NCI-H526 treated with DMSO at 0.1 percent for 48 hours (cell line): ENCODE measurements around the gene TBC1D1.

Experiments used
- DNase-seq: peaks from one replicate; lab custom pipeline; 2025; lab: John Stamatoyannopoulos, UW

The TBC1D1 gene

GRCh38 chr4:37991623-37992410 lies 100.9 kb downstream of the TBC1D1 start:
- no peak for DNase-seq

GRCh38 chr4:37993806-37994205 lies 102.9 kb downstream of the TBC1D1 start:
- DNase-seq: no peak

DNA sequence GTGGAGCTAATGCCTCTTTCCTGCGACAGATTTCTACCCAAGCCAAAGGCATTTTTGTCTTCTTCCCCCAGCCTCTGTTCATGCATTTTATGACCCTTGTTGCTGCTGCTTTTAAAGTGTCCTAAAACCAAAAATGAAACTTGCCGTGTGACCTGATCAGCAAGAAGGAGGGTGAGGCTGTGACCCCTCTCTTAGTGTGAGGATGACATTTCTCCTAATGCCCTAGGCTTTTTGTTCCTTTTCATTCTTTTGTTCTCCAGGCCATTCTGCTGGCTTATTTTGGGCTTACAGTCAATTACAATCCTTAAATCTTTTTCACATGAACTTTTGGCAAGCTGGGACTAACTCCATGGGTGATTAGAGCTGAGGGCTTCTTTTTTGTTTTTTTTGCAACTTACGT lies 103.7 kb downstream of the TBC1D1 start:
- no peak for DNase-seq

DNA sequence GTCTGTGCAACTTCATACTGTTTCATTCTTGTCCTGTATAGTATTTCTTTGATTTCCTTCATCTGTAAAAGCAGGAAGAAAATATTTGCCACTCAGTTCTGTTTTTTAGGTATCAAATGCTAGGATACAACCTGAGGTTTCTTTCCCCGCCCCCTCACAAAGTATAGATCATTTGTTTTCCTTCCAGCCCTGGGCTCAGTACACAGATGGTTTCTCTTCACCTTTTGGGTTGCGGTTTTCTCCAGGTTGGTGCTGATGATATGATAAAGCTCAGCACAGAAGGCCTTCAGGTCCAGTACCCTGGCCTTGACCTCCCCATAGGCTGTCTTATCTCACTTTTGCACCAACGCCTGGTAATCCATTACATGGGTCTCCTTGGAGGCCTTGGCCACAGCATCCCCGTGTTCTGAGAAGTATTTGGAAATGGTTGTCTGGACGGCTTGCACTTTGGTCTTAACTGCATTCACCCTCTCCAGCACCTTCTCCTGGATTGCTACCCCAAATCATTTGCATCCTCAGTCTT lies 104.5 kb downstream of the TBC1D1 start:
- DNase-seq: no peak

DNA sequence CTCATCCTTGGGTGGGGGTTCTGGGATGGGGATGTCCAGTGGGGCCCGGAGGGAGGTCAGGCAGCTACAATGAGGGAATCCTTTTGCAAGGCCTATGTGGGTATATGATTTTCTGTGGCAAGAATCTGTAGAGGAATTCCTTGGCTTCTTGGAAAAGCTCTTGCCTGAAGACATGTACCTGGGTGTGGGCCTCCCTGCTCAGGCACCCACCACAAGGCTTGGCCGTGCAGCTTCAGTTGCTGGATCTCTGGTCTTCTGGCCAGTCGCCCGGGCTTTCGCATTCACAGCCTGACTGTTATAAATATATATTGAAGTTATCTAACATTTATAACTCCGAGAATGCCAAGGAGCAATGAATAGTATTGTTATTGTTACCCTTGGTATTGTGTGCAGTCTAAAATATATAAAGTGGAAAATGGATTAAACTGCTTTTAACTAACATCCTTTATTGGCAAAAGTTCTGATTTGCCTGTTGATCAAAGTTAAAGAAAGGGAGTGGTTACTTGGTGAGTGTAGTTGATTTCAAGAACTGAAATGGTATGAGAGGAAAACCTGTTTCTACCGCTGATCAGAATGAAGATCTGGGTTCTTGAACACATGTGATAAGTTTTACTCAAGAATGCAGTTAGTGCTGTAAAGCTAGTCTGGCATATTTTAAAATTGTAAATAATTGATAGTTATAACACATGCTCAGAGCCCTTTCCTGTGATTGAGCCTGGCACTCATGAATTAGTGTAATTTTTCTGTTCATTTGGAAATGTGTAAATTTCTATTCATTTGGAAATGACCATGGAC lies 105.3 kb downstream of the TBC1D1 start:
- DNase-seq: no peak

- no peak for DNase-seq
Observed at GRCh38 chr4:37998226-37998625, 107.3 kb downstream of the TBC1D1 start.

DNA sequence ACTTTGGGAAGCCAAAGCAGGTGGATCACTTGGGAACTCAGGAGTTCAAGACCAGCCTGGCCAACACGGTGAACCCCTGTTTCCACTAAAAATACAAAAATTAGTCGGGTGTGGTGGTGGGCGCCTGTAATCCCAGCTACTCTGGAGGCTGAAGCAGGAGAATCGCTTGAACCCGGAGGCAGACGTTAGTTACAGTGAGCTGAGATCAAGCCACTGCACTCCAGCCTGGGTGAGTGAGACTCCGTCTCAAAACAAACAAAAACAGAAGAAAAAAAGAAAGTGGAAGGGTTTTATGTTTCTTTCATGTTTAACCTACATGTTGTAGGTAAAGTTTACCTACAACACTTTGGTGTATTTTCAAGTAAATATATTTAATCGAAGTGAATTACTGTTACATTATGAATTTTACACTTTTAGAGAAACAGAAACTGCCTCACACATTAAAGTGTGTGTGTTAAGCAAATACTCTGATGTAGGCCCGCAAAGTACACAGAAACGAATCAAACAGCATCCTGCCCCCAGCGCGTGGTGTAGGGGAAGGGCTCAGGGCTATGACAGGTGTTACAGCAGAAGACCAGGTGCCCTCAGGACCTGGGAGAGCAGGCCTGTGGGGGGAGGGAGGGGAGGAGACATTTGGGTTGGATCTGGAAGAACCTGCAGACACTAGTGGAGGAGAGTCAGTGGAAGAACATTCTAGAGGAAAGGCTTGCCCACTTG lies 108.3 kb downstream of the TBC1D1 start:
- peak; percentile 65 for DNase-seq

DNA sequence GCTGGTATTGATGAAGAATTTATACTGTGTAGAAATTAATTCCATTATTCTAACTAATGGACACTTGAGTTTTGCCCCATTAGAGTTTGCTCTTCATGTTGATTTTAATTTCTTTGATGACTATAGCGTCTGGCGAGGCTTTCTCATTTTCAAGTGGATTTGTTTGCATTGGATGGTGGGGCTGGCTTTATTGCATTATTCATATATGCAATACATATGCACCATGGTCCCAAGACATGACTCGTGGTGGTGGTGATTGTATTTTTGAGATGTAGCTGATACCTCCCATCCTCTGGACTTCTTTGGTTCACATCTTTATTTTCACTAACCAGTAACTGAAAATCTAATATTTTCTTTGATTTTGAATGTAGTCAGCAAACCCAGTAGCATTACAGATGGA lies 109.1 kb downstream of the TBC1D1 start:
- DNase-seq: no peak

- no peak for DNase-seq
Observed at GRCh38 chr4:38001927-38002326, 111.0 kb downstream of the TBC1D1 start.

DNA sequence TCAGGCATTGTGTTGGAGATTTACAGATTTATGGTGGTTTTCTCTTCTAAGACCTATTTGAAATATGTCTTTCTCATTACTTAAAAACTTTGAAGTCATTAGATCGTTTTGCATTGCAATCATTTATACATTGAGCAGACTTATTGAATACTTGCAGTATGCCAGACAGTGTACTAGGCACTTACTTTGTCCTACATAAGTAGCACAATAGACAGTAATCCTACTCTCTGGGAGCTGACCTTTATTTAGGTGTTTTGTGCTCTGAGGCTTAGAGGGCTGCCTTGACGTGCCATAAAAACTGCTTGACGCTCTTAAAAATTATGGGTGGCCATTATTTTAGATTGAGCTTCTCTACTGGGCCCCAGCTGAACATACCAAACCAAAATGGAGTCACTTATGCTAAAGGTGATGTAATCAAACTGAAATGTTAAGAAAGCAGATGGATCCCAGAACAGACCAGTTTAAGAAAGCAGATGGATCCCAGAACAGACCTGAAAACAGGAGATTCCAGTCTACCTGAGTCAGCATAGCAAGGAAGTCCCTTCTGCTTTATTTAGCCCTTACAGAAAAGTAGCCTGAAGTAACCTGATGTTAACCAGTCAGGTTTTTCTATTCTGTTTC lies 111.7 kb downstream of the TBC1D1 start:
- no peak for DNase-seq

DNA sequence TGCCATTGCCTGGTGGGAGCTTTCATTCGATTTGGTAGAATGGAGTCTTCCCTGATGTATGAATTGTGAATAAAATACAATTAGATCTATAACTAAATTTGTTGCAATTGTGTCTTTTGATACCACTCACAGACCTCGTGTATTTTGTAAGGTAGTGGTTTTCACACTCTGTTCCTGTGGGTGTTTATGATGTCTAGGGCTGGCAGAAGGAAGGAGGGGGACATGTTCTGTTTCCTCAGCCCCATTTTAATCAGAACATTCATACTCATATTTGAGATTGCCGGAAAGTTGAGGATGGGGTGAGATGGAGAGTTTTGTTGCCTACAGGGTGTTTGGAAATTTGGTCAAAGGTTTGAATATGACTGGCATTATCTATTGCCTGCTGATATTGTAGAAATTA lies 112.2 kb downstream of the TBC1D1 start:
- no peak for DNase-seq

- no peak for DNase-seq
Observed at GRCh38 chr4:38003628-38004027, 112.7 kb downstream of the TBC1D1 start.

DNA sequence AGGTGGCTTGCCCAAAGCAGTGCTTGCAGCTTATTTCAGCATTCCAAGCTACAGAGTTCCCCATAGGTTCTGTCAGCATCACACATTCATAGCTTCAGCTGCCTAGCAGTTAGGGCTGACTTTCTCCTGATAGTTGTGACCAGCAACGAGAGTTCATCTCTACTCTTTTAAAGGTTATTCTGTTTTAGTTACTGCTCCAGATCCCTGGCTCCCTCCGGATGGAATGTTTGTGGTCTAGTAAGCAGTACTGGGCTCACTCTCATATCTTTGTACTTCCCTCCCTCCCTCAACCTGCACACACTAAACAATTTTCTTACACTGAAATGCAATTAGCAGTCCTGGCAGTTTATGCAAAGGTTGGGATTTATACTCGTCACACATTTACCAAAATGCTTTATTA lies 113.2 kb downstream of the TBC1D1 start:
- no peak for DNase-seq

- no peak for DNase-seq
Observed at GRCh38 chr4:38004887-38005286, 114.0 kb downstream of the TBC1D1 start.

- DNase-seq: no peak
Observed at GRCh38 chr4:38005637-38006036, 114.8 kb downstream of the TBC1D1 start.

DNA sequence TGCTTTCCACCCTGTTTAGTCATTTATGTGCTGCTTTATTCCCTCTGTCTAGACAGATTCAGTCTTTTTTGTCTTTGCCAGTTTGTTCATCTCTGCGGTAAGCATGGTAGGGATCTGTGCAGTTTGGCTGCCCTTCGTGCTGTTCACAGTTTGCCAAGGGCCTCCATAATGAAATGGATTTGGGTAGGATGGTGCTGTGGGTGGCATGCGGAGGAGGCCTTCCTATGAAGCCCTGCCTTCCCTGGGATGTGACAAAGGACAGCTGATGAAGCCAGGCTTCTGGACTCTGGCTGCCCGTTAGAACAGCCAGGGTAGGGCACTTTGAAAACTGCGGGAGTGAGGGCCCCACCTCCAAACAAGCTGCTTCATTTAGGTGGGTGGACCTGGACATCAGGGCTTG lies 116.8 kb downstream of the TBC1D1 start:
- DNase-seq: no peak

GRCh38 chr4:38008571-38009021 lies 117.7 kb downstream of the TBC1D1 start:
- DNase-seq: no peak

DNA sequence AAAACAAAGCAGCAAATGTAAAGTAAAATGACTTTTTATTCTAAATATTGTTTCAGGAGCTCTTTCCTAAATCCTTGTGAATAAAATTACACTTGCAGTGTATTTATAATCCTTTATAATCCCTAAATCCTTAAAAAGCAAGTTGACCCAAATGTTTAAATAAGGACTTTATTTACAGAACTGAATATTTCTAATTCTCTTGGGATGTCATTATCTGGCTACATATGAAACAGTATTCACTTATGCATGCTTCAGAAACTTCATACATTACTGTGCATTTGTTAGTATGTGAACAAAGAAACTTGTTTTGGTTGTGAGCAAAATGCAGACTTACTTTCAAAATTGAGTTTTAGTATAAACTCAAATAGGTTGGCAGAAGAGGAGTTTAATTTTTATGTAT lies 118.5 kb downstream of the TBC1D1 start:
- DNase-seq: no peak

DNA sequence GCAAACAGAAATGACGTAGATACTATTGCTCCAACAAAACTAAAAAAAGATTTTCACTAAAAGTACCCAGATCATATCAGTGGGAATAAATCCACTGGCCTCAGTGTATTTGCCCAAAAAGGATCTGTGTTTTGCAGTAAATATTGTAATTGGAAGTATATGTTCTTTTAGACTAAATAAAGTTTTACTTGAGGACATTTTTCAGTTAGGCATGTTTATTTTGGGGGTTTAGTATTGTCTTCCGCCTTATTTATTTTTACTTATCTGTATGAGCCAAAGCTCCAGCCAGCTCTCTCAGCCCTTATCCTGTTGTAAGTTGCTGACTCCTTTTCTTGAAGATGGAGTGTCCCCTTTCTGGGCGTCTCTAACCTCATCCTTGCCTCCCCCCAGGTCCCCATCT lies 119.1 kb downstream of the TBC1D1 start:
- DNase-seq: no peak

DNA sequence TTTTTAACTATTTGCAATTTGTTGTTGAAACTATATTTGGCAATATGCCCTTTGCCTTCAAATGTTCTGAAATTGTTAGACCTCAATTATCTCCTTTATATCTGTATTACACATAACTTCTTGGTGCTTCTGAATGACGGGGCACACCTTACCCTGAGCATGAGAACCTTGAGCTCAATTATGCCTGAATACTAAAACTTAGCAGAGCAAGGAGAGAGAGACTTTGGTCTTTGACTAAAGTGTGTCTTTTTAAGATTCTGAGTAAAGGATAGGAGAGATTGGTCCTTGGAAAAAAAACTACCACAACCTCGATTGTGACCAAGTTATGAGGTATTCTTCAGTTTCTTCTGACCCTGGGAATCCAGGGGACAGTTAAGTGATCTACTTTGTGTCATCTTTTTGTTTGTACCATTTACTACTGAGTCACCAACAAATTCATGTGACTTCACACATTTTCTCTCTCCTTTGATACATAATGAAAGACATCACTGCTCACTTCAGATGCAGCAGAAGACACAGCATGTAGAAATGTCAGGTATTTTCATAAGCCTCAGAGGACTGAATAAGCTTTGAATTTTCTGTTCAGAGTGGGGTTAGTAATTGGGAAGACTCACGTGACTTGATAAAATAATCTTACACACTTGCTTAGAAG lies 120.8 kb downstream of the TBC1D1 start:
- no peak for DNase-seq
